ENCODE data around the gene UPK3B.
"Not testable (repeated sequence)": the region's sequence is repeated elsewhere in the genome, so short reads cannot be mapped to it uniquely, and the experiment has no call there.

The UPK3B gene

GRCh38 chr7:76495717-76496116, 14.6 kb upstream of the UPK3B start:
- DNase-seq, result not testable (repeated sequence)

GRCh38 chr7:76497918-76498582, 12.3 kb upstream of the UPK3B start:
- DNase-seq, result not testable (repeated sequence)

GRCh38 chr7:76498583-76499200, 11.7 kb upstream of the UPK3B start:
- DNase-seq, result not testable (repeated sequence)

- DNase-seq, result not testable (repeated sequence)
Measured at GRCh38 chr7:76499201-76499923, 11.0 kb upstream of the UPK3B start.

DNA sequence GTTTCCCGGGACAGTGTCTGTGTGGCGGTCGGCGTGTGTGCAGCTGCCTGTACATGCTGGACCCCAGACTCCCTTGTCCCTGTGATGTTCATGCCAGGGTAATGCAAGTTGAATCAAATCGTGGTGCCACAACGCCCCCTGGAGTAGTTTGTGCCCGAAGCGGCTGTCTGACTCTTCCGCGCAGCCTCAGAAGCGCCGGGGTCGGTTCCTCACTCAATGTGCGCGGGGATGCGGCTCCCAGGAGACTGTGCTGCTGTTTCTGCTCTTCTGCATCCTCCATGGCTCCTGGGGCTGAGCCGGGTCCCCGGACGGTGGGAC, 10.5 kb upstream of the UPK3B start:
- not testable (repeated sequence) for DNase-seq

- DNase-seq, result not testable (repeated sequence)
Measured at GRCh38 chr7:76502224-76502623, 8.1 kb upstream of the UPK3B start.

DNA sequence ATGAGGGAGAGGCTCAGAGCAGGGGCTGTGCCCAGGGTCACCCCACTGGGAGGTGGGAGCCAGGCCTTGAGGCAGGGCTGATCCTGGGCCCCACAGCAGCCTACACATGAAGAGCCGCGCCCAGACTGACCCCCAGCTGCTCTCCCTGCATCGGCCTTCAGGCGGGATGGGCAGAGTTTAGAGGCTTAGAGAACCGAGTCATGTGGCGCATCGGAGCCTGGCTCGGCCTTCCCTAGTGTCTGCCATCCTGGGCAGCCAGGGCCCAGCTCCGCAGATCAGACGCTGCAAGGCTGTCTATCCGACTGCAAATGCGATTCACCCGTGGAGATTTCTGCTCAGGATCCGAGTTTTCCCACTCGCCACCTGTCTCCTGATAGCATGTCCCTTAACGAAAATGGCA, 7.5 kb upstream of the UPK3B start:
- DNase-seq, result not testable (repeated sequence)

DNA sequence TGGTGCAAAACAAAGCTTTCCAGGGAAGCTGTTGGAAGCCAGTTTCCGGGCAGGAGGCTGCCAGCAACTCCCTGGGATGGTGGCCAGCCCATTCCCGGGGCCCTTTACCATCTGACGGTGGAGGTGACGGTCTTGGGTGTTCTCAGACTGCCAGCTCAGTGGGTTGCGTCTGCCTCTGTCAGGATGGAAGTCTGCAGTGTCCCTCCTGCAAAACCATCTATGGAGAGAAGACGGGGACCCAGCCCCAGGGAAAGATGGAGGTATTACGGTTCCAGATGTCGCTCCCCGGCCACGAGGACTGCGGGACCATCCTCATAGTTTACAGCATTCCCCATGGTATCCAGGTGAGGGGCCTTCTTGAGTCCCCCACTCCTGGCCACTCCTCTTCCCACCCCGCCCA, 7.1 kb upstream of the UPK3B start:
- not testable (repeated sequence) for DNase-seq

DNA sequence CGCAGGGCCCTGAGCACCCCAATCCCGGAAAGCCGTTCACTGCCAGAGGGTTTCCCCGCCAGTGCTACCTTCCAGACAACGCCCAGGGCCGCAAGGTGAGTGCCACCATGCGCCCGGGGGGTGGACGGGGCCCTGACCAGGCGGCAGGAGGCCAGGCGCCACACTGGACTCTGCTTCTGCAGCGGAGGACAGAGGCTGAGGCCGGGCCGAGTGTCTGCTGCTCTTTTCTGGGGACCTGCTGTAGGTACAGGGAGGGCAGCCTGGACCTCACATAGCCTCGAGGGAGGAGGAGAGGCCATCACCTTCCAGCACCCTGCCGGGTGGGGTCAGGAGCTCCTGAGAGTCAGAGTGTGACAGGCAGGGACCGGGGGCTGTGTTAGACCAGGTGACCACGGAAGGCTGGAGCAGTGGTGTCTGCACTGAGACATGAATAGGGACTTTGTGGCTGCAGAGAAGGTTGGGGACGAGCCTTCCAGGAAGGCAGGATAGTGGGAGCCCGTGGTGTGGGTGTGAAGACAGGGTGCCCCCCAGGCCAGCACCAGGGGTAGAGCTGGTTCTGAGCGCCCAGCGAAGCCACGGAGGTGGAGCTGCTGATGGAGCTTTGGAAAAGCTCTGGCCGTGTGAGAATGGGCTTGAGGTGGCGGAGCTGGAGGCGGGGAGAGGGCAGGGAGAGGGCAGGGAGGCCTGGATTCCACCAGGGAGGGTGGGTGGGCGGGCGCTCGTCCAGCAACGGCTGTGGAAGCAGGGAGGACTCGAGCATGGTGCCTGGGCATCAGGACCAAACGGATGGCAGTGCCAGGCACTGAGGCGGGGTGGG, 5.8 kb upstream of the UPK3B start:
- DNase-seq, result not testable (repeated sequence)

GRCh38 chr7:76505168-76506080, 4.9 kb upstream of the UPK3B start:
- DNase-seq, result no peak

DNA sequence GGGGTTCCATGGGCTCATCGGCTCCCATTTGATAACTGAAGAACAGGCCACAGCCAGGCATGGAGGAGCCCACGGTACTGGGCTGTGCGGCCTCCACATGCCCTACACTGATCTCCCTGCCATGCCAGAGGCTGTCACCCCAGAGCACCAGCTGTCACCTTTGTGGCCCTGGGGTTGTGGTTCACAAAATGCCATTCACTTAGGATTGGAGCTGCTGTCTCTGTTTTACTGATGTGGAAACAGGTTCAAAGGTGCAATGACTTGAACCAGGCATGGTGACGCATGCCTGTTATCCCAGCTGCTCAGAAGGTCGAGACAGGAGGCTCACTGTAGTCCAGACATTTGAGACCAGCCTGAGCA, 4.3 kb upstream of the UPK3B start:
- no peak for DNase-seq

DNA sequence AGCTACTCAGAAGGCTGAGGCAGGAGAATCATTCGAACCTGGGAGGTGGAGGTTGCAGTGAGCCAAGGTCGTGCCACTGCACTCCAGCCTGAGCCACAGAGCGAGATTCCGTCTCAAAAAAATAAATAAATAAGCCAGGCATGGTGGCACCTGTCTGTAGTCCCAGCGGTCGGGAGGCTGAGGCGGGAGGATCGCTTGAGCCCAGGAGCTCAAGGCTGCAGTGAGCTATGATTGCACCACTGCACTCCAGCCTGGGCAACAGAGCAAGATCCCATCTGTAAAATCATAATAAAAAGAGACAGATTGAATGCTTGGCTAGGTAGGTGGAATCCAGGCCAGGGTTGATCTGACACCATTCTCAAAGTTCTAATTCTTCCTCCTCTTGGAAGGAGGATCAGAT, 3.7 kb upstream of the UPK3B start:
- not testable (repeated sequence) for DNase-seq

DNA sequence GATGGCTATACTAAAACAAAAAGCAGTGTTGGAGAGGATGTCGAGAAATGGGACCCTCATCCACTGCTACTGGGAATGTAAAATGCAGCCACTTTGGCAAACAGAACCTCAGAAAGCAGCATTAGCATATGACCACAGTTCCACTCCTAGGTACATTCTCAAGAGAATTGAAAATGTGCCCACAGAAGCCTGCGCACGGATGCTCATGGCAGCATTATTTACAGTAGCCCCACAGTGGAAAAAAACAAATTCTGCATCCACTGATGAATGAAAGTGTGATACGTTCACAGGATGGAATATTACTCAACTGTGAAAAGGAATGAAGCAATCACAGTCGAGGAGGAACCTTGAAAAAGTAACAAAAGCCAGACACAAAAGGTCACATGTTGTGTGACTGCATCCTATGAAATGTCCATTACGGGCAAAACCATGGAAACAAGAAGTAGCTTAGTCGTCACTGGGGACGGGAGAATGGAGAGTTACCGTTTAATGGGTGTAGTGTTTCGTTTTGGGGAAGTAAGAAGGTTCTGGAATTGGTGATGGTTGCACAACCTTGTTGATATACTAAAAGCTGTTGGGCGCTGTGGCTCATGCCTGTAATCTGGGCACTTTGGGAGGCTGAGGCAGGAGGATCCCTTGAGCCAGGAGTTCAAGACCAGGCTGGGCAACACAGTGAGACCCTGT, 2.5 kb upstream of the UPK3B start:
- no peak for DNase-seq

DNA sequence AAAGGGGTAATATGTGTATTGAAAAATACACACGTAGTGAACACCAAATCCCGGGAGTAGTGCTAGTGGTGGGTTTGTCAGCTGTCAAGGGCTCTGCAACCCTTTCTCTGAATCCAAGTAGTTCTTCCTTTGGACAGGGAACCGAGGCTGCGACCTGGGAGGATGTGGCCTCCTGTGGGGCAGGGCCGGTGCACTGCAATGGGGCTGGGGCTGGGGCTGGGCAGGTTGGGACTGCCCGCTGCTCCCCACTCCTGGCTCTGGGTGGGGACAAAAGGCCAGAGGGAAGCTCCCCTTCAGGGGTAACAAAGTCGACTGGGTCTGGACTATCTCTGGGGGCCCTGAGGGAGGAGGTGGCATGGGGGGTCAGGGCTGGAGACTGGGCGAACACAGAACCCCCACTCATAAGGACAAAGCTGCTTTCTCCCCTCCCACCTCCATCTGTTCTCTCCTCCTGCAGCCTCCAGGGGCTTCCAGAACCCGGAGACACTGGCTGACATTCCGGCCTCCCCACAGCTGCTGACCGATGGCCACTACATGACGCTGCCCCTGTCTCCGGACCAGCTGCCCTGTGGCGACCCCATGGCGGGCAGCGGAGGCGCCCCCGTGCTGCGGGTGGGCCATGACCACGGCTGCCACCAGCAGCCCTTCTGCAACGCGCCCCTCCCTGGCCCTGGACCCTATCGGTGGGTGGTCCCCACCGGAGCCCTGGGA, 1.0 kb downstream of the UPK3B start:
- not testable (repeated sequence) for DNase-seq

DNA sequence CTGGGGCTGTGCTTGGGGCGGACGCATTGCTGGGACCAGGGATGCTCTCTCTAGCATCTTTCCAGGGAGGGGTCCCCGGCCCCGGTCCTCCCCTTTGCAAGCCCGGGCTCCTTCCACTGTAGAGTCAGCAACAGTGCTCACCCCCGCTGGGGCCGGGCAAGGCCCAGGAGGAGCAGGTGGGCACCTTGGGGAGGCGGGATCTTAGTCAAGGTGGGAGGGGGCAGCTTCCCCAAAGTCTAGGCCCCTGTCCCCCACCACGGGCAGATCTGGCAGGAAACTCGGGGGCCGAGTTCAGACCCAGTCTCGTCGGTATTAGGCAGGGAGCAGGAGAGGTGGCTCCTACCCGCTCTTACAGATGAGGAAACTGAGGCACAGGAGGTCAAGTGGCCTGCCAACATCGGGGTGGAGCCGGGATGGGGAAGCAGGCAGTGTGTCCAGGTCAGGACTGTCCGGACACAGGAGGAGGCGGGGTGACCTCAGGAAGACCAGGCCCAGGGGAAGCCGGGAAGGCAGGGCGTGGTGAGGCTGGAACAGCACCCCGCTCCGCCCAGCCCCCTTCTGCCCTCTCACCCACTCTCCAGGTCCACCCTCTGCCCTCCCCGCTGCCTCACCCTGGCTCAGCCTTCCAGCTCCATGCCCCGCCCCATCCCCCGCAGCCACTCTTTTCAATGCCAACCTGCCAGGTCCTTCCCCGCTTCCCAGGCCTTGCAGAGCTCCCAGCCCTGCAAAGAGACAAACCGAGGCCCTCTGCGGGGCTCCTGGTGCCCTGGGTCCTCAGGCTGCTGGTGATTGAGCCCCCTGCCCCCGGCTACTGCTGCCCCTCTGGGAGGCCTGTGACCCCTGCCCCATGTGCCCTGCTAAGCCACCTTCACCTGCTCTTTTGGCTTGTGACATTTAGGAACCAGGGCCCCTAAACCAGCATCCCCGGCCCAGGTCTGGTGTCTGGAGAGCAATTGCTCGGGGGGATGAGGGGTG, 1.8 kb downstream of the UPK3B start:
- DNase-seq, result not testable (repeated sequence)

- DNase-seq, result no peak
Measured at GRCh38 chr7:76512941-76513816, 2.8 kb downstream of the UPK3B start.

- DNase-seq, result no peak
Measured at GRCh38 chr7:76513817-76514799, 3.8 kb downstream of the UPK3B start.

Measured in stimulated activated naive CD4-positive, alpha-beta T cell treated with Interleukin-2 at 50 U/mL for 16 hours (primary cell).